PC-9 (cell line): Measurements from ENCODE around the gene PHPT1. TPM values are rescaled to one million over a fixed set of nuclear protein-coding genes. Genes with fewer than 3 reads are reported as not detected.

Experiments used
- BruUV-seq: library from RNA; stranded (reverse); fragments of 400-500 nt; replicated peaks from 2 replicates; lab custom pipeline; 2021; lab: Mats Ljungman, UMichigan
- CTCF ChIA-PET: fragments of 300-600 bp; sonication (Branson Sonifier 250); formaldehyde crosslinking; loops from one replicate; lab custom pipeline; 2022; ENCODE audit warnings: antibody characterized with exemption; lab: Charles Lee
- POLR2A ChIA-PET: fragments of 300-600 bp; sonication (Branson Sonifier 250); formaldehyde crosslinking; loops from one replicate; lab custom pipeline; 2022; ENCODE audit warnings: antibody characterized with exemption; ENCODE audit not compliant: unreplicated experiment; lab: Charles Lee
- DNase-seq, 2 experiments: peaks; one replicate each; pipeline versions ENCODE4 v3.0.0 to v3.0.0-alpha.2; 2015 to 2022; ENCODE audit warnings: mixed read lengths in 1 of 2
- H2AFZ ChIP-seq: fragments of 200-600 bp; sonication (generic); 2 replicates; pipeline ENCODE4 v1.8.1; 2017; ENCODE audit warnings: antibody characterized with exemption
- H3F3A ChIP-seq: fragments of 200-600 bp; sonication (generic); 2 replicates; pipeline ENCODE4 v1.8.1; 2017; ENCODE audit warnings: antibody characterized with exemption, mild to moderate bottlenecking, low read depth; ENCODE audit not compliant: insufficient read depth
- H3K27ac ChIP-seq: fragments of 200-600 bp; sonication (generic); 2 replicates; pipeline ENCODE4 v1.6.1; 2016; ENCODE audit warnings: mixed run types
- H3K27me3 ChIP-seq: fragments of 200-600 bp; sonication (generic); 2 replicates; pipeline ENCODE4 v1.6.1; 2016; ENCODE audit warnings: low read depth, mixed run types; ENCODE audit not compliant: insufficient read depth
- H3K36me3 ChIP-seq: fragments of 200-600 bp; sonication (generic); 2 replicates; pipeline ENCODE4 v1.6.1; 2016; ENCODE audit warnings: low read depth, mixed run types
- H3K4me1 ChIP-seq: fragments of 200-600 bp; sonication (generic); replicated peaks from 2 replicates; pipeline ENCODE4 v1.6.1; 2016; ENCODE audit warnings: mixed run types; ENCODE audit not compliant: insufficient read depth
- H3K4me2 ChIP-seq: fragments of 200-600 bp; sonication (generic); 2 replicates; pipeline ENCODE4 v1.6.1; 2017; ENCODE audit warnings: mixed run types
- H3K4me3 ChIP-seq: fragments of 200-600 bp; sonication (generic); 2 replicates; pipeline ENCODE4 v1.6.1; 2016; ENCODE audit warnings: mixed run types
- H3K79me2 ChIP-seq: fragments of 200-600 bp; sonication (generic); 2 replicates; pipeline ENCODE4 v1.6.1; 2017; ENCODE audit warnings: low read depth, mixed run types
- H3K9me2 ChIP-seq: fragments of 200-600 bp; sonication (generic); 2 replicates; pipeline ENCODE4 v1.8.1; 2017; ENCODE audit warnings: mild to moderate bottlenecking; ENCODE audit not compliant: insufficient read depth
- H3K9me3 ChIP-seq: fragments of 200-600 bp; sonication (generic); 2 replicates; pipeline ENCODE4 v1.8.1; 2016; ENCODE audit warnings: low read depth; ENCODE audit not compliant: insufficient read depth
- H4K20me1 ChIP-seq: fragments of 200-600 bp; sonication (generic); 2 replicates; pipeline ENCODE4 v1.8.1; 2017; ENCODE audit not compliant: insufficient read depth
- EZH2 ChIP-seq: fragments of 200-600 bp; sonication (generic); IDR thresholded peaks from 2 replicates; pipeline ENCODE4 v1.8.0; 2017; ENCODE audit warnings: antibody characterized with exemption, low read depth
- intact Hi-C: fragments of 100-400 bp; cut with micrococcal nuclease; formaldehyde crosslinking; loops from one replicate; pipeline ENCODE4 v1.10.0; 2022; ENCODE audit not compliant: unreplicated experiment
- total RNA-seq: library from RNA; stranded (reverse); gene quantifications from 2 replicates; pipeline ENCODE4 v1.2.3, GENCODE V29; 2021
- TF ChIP-seq, protein P1 (sequence below): fragments of 200-600 bp; sonication (generic); conservative IDR thresholded peaks from 2 replicates; pipeline ENCODE4 v1.6.1; 2017; ENCODE audit warnings: mixed run types, antibody characterized with exemption, mild to moderate bottlenecking, moderate library complexity

Gene PHPT1
- total RNA-seq, 1 experiment from 2014 or later = 112 TPM

GRCh38 chr9:136875155-136875554 lies 25.9 kb downstream of the PHPT1 start:
- Histone ChIP-seq H3K9me3 (peaks cover 14% of the 10 kb centered on the region), H3K4me3 (no peak overlapping the region), H3K4me1 (0 out of 2 replicates have a peak, but pooled peaks cover 5% of the 10 kb centered on the region), H3K27me3 (no peaks in the 10 kb centered on the region), H3F3A (no peaks in the 10 kb centered on the region), H4K20me1 (no peaks in the 10 kb centered on the region), H3K36me3 (no peaks in the 10 kb centered on the region), H3K4me2 (no peak overlapping the region), H3K79me2 (no peaks in the 10 kb centered on the region), H3K9me2 (no peaks in the 10 kb centered on the region), H2AFZ (no peak overlapping the region), H3K27ac (no peak overlapping the region)
- no peak for DNase-seq
- intact Hi-C loops = no loop called here
- TF ChIP-seq, protein P1, sequence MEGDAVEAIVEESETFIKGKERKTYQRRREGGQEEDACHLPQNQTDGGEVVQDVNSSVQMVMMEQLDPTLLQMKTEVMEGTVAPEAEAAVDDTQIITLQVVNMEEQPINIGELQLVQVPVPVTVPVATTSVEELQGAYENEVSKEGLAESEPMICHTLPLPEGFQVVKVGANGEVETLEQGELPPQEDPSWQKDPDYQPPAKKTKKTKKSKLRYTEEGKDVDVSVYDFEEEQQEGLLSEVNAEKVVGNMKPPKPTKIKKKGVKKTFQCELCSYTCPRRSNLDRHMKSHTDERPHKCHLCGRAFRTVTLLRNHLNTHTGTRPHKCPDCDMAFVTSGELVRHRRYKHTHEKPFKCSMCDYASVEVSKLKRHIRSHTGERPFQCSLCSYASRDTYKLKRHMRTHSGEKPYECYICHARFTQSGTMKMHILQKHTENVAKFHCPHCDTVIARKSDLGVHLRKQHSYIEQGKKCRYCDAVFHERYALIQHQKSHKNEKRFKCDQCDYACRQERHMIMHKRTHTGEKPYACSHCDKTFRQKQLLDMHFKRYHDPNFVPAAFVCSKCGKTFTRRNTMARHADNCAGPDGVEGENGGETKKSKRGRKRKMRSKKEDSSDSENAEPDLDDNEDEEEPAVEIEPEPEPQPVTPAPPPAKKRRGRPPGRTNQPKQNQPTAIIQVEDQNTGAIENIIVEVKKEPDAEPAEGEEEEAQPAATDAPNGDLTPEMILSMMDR = no peak
- no peak for TF ChIP-seq EZH2
- ChIA-PET POLR2A (no interaction called here), CTCF (no interaction called here)
- BruUV-seq = no TSS peak

GRCh38 chr9:136876476-136876875 lies 27.3 kb downstream of the PHPT1 start:
- Histone ChIP-seq H3K9me3 (peaks cover 10% of the 10 kb centered on the region), H3F3A (peaks cover 8% of the 10 kb centered on the region; the same call in 1 of the 2 replicates), H3K4me3 (no peak overlapping the region), H2AFZ (no peak overlapping the region), H3K4me2 (no peak overlapping the region), H3K36me3 (no peaks in the 10 kb centered on the region), H3K27ac (no peak overlapping the region), H3K9me2 (no peaks in the 10 kb centered on the region), H3K27me3 (no peaks in the 10 kb centered on the region), H3K4me1 (peaks cover 10% of the 10 kb centered on the region), H3K79me2 (no peaks in the 10 kb centered on the region), H4K20me1 (no peaks in the 10 kb centered on the region)
- ChIA-PET POLR2A (interaction anchor here (0.6 kb wide), 1 partner anchor 11 kb away, joined by 7 read pairs; no protein-coding TSS in a partner anchor), CTCF (no interaction called here)
- BruUV-seq = no TSS peak
- TF ChIP-seq EZH2 = no peak
- TF ChIP-seq, protein P1 = no peak
- DNase-seq = no peak
- intact Hi-C loops = no loop called here

DNA sequence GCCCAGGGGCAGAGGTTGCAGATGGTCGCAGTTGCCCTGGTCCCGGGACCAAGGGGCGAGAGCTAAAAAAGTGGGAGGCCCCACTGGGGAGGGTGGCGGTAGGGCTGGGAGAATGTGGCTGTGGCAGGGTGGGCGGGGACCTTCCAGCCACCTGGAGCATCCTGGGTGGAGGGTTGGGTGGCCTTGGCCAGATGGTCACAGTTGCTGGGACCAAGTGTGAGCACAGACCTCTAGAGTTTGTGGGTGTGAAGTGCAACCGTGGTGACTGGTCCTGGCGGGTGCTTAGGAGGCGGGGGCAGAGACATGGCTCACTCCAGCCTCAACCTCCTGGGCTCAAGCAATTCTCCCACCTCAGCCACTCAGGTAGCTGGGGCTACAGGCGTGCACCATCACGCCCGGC lies 31.4 kb downstream of the PHPT1 start:
- Histone ChIP-seq H3K9me2 (no peaks in the 10 kb centered on the region), H3K36me3 (no peaks in the 10 kb centered on the region), H3K27me3 (no peaks in the 10 kb centered on the region), H3K4me2 (no peak overlapping the region), H3F3A (peaks cover 35% of the 10 kb centered on the region), H3K4me3 (no peak overlapping the region), H4K20me1 (no peaks in the 10 kb centered on the region), H3K27ac (no peak overlapping the region), H3K79me2 (0 out of 2 replicates have a peak, but pooled peaks cover 6% of the 10 kb centered on the region), H3K9me3 (no peaks in the 10 kb centered on the region), H2AFZ (no peak overlapping the region), H3K4me1 (peaks cover 37% of the 10 kb centered on the region)
- intact Hi-C loops = loop anchor here (5.0 kb wide), 1 partner anchor 62 kb away; the partner anchor contains the start of gene FBXW5
- TF ChIP-seq EZH2 = no peak
- TF ChIP-seq, protein P1 = no peak
- no peak for DNase-seq
- ChIA-PET POLR2A (no interaction called here), CTCF (interaction anchor here (0.7 kb wide), 2 partner anchors 52 to 93 kb away, joined by 4 to 9 read pairs; no protein-coding TSS in a partner anchor)
- no TSS peak for BruUV-seq
